AG09309 (cell line): ENCODE results near the gene SRSF10.

Experiments used
- DNase-seq: peaks from one replicate; pipeline ENCODE4 v3.0.0-alpha.2; 2010; ENCODE audit warnings: low read depth
- H3K4me3 ChIP-seq: 2 replicates; pipeline ENCODE4 v1.5.1; 2011; ENCODE audit warnings: mild to moderate bottlenecking, low read depth, low read length, moderate library complexity; ENCODE audit not compliant: control insufficient read depth
- CTCF ChIP-seq: IDR thresholded peaks from 2 replicates; pipeline ENCODE4 v1.5.1; 2011; ENCODE audit warnings: mild to moderate bottlenecking, low read depth, low read length, inconsistent platforms; ENCODE audit not compliant: insufficient read depth, control insufficient read depth; ENCODE audit errors: missing control alignments

The SRSF10 gene

GRCh38 chr1:23979881-23980727, at the start of gene SRSF10:
Gene SRSF10, minus strand, starts transcription at chr1:23980327. Its CDS starts 72 bp downstream, at chr1:23980255.
- H3K4me3 ChIP-seq, result peak within 1 kb of the TSS; percentile 86
- peak; percentile 93 for DNase-seq
- TF ChIP-seq CTCF, result no peak

DNA sequence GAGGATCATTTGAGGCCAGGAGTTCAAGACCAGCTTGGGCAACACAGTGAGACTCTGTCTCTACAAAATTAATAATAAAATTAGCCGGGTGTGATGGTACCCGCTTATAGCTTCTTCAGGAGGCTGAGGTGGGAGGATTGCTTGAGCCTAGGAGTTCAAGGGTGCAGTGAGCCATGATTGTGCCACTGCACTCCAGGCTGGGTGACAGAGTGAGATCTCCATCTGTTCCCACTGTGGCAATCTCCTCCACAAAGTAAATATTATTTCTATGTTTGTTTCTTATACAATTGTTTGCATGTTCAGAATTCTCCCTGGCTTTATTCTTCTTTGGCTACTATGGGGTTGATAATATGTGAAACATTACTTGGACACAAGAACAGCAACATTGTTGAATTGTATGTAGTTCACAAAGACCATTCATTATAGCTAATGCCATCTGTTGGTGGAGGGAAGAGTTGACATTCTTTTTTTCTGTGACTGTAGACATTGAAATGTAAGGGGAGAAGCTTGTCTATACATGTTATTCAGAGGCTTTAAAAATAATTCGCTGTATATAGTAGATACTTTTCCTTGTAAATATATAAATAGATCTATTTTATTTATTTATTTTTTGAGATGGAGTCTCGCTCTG, 47.8 kb upstream of the SRSF10 start:
- no peak for DNase-seq
- no peak overlapping the region for H3K4me3 ChIP-seq
- peak; percentile 50 for TF ChIP-seq CTCF

GRCh38 chr1:24022581-24023361, 42.6 kb upstream of the SRSF10 start:
- no peak overlapping the region for H3K4me3 ChIP-seq
- no peak for DNase-seq

DNA sequence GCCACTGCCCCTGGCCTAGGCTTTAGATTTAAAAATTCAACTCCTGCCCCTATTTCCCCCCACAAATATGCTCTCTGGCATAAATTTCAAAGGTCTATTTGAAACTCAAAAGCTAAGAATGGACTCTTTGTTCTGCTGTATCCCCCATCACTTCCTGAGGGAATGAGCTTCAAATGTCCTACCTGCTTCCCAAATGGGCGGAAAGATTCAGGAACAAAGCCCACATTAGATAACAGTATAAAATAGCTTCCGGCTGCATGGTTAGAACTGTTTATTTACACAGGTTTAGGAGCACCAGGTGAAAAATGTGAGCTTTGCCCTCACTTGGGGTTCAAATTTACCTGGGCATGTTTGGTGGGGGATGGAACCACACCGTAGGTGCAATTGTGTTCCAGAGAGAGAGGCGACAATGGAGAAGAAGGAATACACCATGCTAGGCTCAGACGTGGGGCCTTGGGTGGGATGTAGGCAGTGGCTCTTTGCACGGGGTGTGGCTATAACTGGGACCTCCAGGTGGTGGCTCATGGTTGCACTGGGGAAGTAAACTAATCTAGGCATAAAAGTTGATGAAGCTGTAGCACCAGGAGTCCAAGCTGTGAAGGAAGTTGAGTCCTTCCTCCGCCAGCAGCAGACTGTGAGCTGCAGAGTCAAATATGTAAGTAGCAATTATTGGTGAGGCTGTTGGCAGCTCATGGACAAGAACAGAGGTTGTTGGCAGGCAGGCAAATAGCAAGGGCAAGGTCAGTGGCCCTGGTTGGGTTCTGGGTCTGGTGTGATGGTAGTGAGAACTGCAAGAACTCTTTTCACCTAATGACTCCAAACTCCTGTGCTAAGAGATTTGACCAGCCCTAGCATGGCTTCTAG, 41.5 kb upstream of the SRSF10 start:
- no peak for TF ChIP-seq CTCF
- no peak overlapping the region for H3K4me3 ChIP-seq
- no peak for DNase-seq

More at GRCh38 chr1:24022581-24023361, 42.6 kb upstream of the SRSF10 start:
- no peak for TF ChIP-seq CTCF

DNA sequence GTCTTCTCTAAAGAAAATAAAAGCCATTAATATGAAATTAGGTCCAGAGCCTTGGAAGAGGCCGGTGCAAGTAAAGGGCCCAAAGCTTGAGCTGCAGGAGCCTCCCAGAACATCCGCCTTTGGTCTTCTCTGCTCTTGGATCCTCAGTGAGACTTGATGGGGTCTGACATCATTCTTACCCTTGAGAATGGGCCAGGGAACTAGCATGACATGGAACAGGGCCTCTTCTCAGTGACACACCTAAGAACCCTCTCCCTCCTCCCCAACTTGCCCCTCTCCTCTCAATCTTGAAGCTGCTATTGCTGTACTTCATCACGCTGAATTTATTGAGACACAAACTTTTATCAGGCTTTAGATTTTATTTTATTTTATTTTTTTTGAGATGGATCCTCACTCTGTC, 40.3 kb upstream of the SRSF10 start:
- no peak for TF ChIP-seq CTCF
- no peak for DNase-seq
- no peak overlapping the region for H3K4me3 ChIP-seq

DNA sequence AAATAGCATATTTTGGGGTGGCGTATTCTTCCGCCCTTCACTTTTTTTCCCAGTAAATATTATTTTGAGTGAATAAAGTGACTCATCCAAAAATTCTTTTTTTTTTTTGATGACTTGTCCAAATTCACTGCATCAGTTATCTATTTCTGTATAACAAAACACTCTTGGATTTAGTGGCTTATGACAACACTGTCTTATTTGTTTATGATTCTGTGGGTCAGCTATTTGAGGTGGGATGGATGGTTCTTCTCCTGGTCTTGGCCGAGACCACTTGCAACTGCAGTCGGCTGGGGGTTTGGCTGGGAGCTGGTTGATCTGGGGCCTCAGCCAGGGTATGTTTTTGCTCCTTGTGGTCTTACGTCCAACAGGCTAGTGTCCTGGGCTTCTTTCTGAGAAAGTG, 39.9 kb upstream of the SRSF10 start:
- TF ChIP-seq CTCF, result no peak
- no peak overlapping the region for H3K4me3 ChIP-seq
- no peak for DNase-seq
